H9 (cell line): ENCODE results near the gene MPZL1. TPM values are rescaled to one million over a fixed set of nuclear protein-coding genes. Genes with fewer than 3 reads are reported as not detected.

ENCODE experiments used
- DNase-seq: peaks from one replicate; pipeline ENCODE4 v3.0.0-alpha.2; 2017
- H2AFZ ChIP-seq: one replicate; pipeline ENCODE4 v1.6.1; 2013; ENCODE audit warnings: mild to moderate bottlenecking, low read length, control low read depth, moderate library complexity
- H2AK5ac ChIP-seq: 2 replicates; pipeline ENCODE4 v1.6.1; 2013; ENCODE audit warnings: low read length, control low read depth, mixed read lengths; ENCODE audit not compliant: insufficient read length
- H2BK120ac ChIP-seq: one replicate; pipeline ENCODE4 v1.6.1; 2013; ENCODE audit warnings: low read depth, mild to moderate bottlenecking, low read length, control low read depth, inconsistent platforms; ENCODE audit not compliant: poor library complexity, severe bottlenecking
- H2BK12ac ChIP-seq: 2 replicates; pipeline ENCODE4 v1.6.1; 2013; ENCODE audit warnings: low read length, control low read depth, mixed read lengths, low read depth; ENCODE audit not compliant: insufficient read length
- H2BK15ac ChIP-seq: 2 replicates; pipeline ENCODE4 v1.6.1; 2013; ENCODE audit warnings: low read depth, low read length, control low read depth
- H2BK20ac ChIP-seq: one replicate; pipeline ENCODE4 v1.6.1; 2013; ENCODE audit warnings: low read depth, mild to moderate bottlenecking, low read length, control low read depth, inconsistent platforms; ENCODE audit not compliant: poor library complexity, severe bottlenecking
- H2BK5ac ChIP-seq: 2 replicates; pipeline ENCODE4 v1.6.1; 2013; ENCODE audit warnings: low read length, control low read depth, mixed read lengths; ENCODE audit not compliant: insufficient read length
- H3K14ac ChIP-seq: 2 replicates; pipeline ENCODE4 v1.6.1; 2013; ENCODE audit warnings: low read length, control low read depth; ENCODE audit not compliant: insufficient read depth
- H3K18ac ChIP-seq: 2 replicates; pipeline ENCODE4 v1.6.1; 2013; ENCODE audit warnings: low read depth, mild to moderate bottlenecking, mixed read lengths, low read length, control low read depth; ENCODE audit not compliant: insufficient read length
- H3K23ac ChIP-seq: 2 replicates; pipeline ENCODE4 v1.6.1; 2013; ENCODE audit warnings: low read length, control low read depth, mixed read lengths, low read depth; ENCODE audit not compliant: insufficient read length
- H3K23me2 ChIP-seq: 2 replicates; pipeline ENCODE4 v1.6.1; 2013; ENCODE audit warnings: low read depth, mild to moderate bottlenecking, mixed read lengths, low read length, control low read depth; ENCODE audit not compliant: insufficient read length, poor library complexity, severe bottlenecking
- H3K27ac ChIP-seq: 2 replicates; pipeline ENCODE4 v1.5.1; 2013; ENCODE audit warnings: low read length, control low read depth, mixed read lengths, low read depth; ENCODE audit not compliant: insufficient read length
- H3K27me3 ChIP-seq: 2 replicates; pipeline ENCODE4 v1.6.1; 2013; ENCODE audit warnings: low read length, control low read depth, inconsistent platforms; ENCODE audit not compliant: insufficient read depth
- H3K4ac ChIP-seq: 2 replicates; pipeline ENCODE4 v1.6.1; 2013; ENCODE audit warnings: low read depth, mild to moderate bottlenecking, control low read depth, inconsistent platforms, low read length, moderate library complexity
- H3K4me1 ChIP-seq: 2 replicates; pipeline ENCODE4 v1.6.1; 2013; ENCODE audit warnings: low read length, control low read depth, inconsistent platforms; ENCODE audit not compliant: insufficient read depth
- H3K4me2 ChIP-seq: 2 replicates; pipeline ENCODE4 v1.6.1; 2013; ENCODE audit warnings: low read length, control low read depth, mixed read lengths; ENCODE audit not compliant: insufficient read length, insufficient read depth
- H3K56ac ChIP-seq: 2 replicates; pipeline ENCODE4 v1.6.1; 2013; ENCODE audit warnings: low read depth, mild to moderate bottlenecking, mixed read lengths, low read length, control low read depth; ENCODE audit not compliant: insufficient read length
- H3K79me1 ChIP-seq: 2 replicates; pipeline ENCODE4 v1.6.1; 2013; ENCODE audit warnings: low read depth, mild to moderate bottlenecking, moderate library complexity, low read length, control low read depth, inconsistent platforms; ENCODE audit not compliant: insufficient read depth, poor library complexity, severe bottlenecking
- H3K79me2 ChIP-seq: 2 replicates; pipeline ENCODE4 v1.6.1; 2013; ENCODE audit warnings: low read length, control low read depth, inconsistent platforms; ENCODE audit not compliant: insufficient read depth
- H3K9ac ChIP-seq: 2 replicates; pipeline ENCODE4 v1.6.1; 2013; ENCODE audit warnings: low read length, control low read depth, mixed read lengths; ENCODE audit not compliant: insufficient read length; ENCODE audit errors: extremely low read depth
- H3K9me3 ChIP-seq: one replicate; pipeline ENCODE4 v1.6.1; 2013; ENCODE audit warnings: low read depth, low read length, inconsistent platforms; ENCODE audit not compliant: control insufficient read depth
- H3T11ph ChIP-seq: one replicate; pipeline ENCODE4 v1.6.1; 2013; ENCODE audit warnings: mild to moderate bottlenecking, low read length, control low read depth, inconsistent platforms
- H4K20me1 ChIP-seq: one replicate; pipeline ENCODE4 v1.6.1; 2013; ENCODE audit not compliant: control insufficient read depth, insufficient read length, insufficient read depth
- H4K5ac ChIP-seq: 2 replicates; pipeline ENCODE4 v1.6.1; 2013; ENCODE audit warnings: low read depth, mild to moderate bottlenecking, mixed read lengths, low read length, control low read depth; ENCODE audit not compliant: insufficient read length
- H4K8ac ChIP-seq: replicated peaks from 2 replicates; pipeline ENCODE4 v1.6.1; 2013; ENCODE audit warnings: low read length, control low read depth, mixed read lengths, low read depth; ENCODE audit not compliant: insufficient read length
- H4K91ac ChIP-seq: 2 replicates; pipeline ENCODE4 v1.6.1; 2013; ENCODE audit warnings: low read depth, mild to moderate bottlenecking, moderate library complexity, mixed read lengths, low read length, control low read depth; ENCODE audit not compliant: insufficient read length
- H3K27ac Mint-ChIP-seq, 3 experiments: 2 replicates in 2 of 3; 3 replicates in 1 of 3; pipeline ENCODE4 v1.8.0; 2020 to 2021; ENCODE audit warnings: mixed read lengths in 3 of 3, mild to moderate bottlenecking in 1 of 3, moderate library complexity in 1 of 3
- H3K27me3 Mint-ChIP-seq: 2 replicates; pipeline ENCODE4 v1.8.0; 2021; ENCODE audit warnings: low read depth, mild to moderate bottlenecking, moderate library complexity, mixed read lengths
- H3K36me3 Mint-ChIP-seq, 3 experiments: 2 replicates in 2 of 3; 3 replicates in 1 of 3; pipeline ENCODE4 v1.8.0; 2020 to 2021; ENCODE audit warnings: low read depth in 3 of 3, mixed read lengths in 3 of 3; ENCODE audit not compliant: insufficient read depth in 1 of 3
- H3K4me1 Mint-ChIP-seq, 2 experiments: 2 replicates each; pipeline ENCODE4 v1.8.0; 2020; ENCODE audit warnings: mixed read lengths in 2 of 2
- H3K4me3 Mint-ChIP-seq, 2 experiments: 2 replicates in 1 of 2; 3 replicates in 1 of 2; pipeline ENCODE4 v1.8.0; 2020 to 2021; ENCODE audit warnings: mild to moderate bottlenecking in 2 of 2, mixed read lengths in 2 of 2, moderate library complexity in 1 of 2
- H3K9me3 Mint-ChIP-seq, 2 experiments: 2 replicates in 1 of 2; 3 replicates in 1 of 2; pipeline ENCODE4 v1.8.0; 2020; ENCODE audit warnings: mild to moderate bottlenecking in 2 of 2, mixed read lengths in 2 of 2, moderate library complexity in 1 of 2
- CTCF ChIP-seq: fragments of 200-600 bp; sonication (generic); conservative IDR thresholded peaks from 3 replicates; pipeline ENCODE4 v1.8.0; 2021; ENCODE audit warnings: antibody characterized with exemption, mild to moderate bottlenecking
- WGBS: extraction: QIAGEN DNeasy Blood & Tissue Kit; methylation state at CpG from one replicate; pipeline ENCODE4 v1.1.7; 2013; ENCODE audit warnings: missing lambda C conversion rate, low lambda C conversion rate, mixed read lengths; ENCODE audit not compliant: insufficient read length; ENCODE audit errors: extremely low coverage; 5-methylcytosine and 5-hydroxymethylcytosine counted together
- total RNA-seq: library from RNA; stranded (reverse); gene quantifications from 2 replicates; pipeline ENCODE4 v1.2.1, GENCODE V29; 2021

Gene MPZL1
- total RNA-seq, 1 experiment from 2014 or later = 60.7 TPM

- Histone ChIP-seq H3K18ac (no peak overlapping the region), H2BK20ac (no peak overlapping the region), H2BK15ac (no peak overlapping the region), H2BK5ac (no peak overlapping the region), H4K91ac (no peak overlapping the region), H3K4me1 (no peaks in the 10 kb centered on the region), H2AK5ac (no peak overlapping the region), H3K14ac (no peak overlapping the region), H2BK120ac (no peak overlapping the region), H2AFZ (no peak overlapping the region), H3K23ac (no peak overlapping the region), H3T11ph (no peak overlapping the region), H3K27ac (no peak overlapping the region), H2BK12ac (no peak overlapping the region), H4K5ac (no peak overlapping the region), H3K56ac (no peak overlapping the region), H3K23me2 (no peaks in the 10 kb centered on the region), H3K4me2 (no peak overlapping the region), H3K79me2 (no peaks in the 10 kb centered on the region), H3K27me3 (no peaks in the 10 kb centered on the region), H3K9ac (no peak overlapping the region), H3K4ac (no peak overlapping the region), H4K20me1 (no peaks in the 10 kb centered on the region), H4K8ac (no peak overlapping the region), H3K9me3 (no peaks in the 10 kb centered on the region), H3K79me1 (no peaks in the 10 kb centered on the region)
- WGBS = no CpG with 5 or more reads among the region's 1 CpG
- TF ChIP-seq CTCF = no peak
- peaks cover 1 to 27% (median 4%) of the 10 kb centered on the region in 3 experiments; a peak in 6 of 7 replicates for H3K36me3 Mint-ChIP-seq
- H3K9me3 Mint-ChIP-seq = peaks cover 21 to 24% of the 10 kb centered on the region in 2 experiments
- no peak overlapping the region for H3K27ac Mint-ChIP-seq
- H3K4me3 Mint-ChIP-seq = no peak overlapping the region
- peaks cover 8 to 9% of the 10 kb centered on the region in 2 experiments for H3K4me1 Mint-ChIP-seq
- H3K27me3 Mint-ChIP-seq = no peaks in the 10 kb centered on the region
- DNase-seq = no peak
These were observed 93.9 kb downstream of the MPZL1 start for GRCh38 chr1:167815650-167816049.
